Endothelial cell of hepatic sinusoid (primary cell): Measurements from ENCODE around the gene ZNF668.
"Not testable (repeated sequence)": the region's sequence is repeated elsewhere in the genome, so short reads cannot be mapped to it uniquely, and the experiment has no call there.

ENCODE experiments used
- in situ Hi-C: cut with HindIII; loops from 2 replicates; pipeline ENCODE4 v1.10.0; 2017; ENCODE audit warnings: low sequenced_read_pairs

ZNF668 gene

DNA sequence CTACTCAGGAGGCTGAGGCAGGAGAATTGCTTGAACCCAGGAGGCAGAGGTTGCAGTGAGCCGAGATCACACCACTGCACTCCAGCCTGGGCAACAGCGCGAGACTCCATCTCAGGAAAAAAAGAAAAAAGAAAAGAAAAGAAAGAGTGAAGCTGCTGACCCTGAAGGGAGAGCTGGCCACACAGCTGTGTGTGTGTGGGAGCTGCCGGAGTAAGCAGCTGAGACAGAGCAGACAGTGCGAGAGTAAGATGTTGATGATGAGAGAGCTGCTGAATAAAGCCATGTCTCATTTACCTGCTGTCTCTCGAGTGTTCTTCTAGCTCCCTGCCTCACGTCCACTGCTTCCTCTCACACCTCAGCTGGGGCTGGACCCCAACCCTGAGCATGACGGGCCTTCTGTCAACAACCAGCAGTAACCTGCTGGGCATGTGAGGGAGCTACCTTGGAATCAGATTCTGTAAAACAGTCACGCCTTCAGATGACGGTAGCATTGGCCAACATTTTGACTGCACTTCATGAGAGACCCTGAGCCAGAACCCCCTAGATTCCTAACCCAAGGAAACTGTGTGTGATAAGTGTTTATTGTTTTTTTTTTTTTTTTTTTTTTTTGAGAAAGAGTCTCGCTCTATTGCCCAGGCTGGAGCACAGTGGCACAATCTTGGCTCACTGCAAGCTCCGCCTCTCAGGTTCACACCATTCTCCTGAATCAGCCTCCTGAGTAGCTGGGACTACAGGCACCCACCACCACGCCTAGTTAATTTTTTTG lies 27.0 kb upstream of the ZNF668 start:
- in situ Hi-C loops = not testable (repeated sequence)

GRCh38 chr16:31099860-31100638 lies 26.0 kb upstream of the ZNF668 start:
- in situ Hi-C loops = no loop called here

- in situ Hi-C loops = no loop called here
These were observed 20.5 kb upstream of the ZNF668 start, which contains the start of gene VKORC1 for GRCh38 chr16:31094424-31095120. Gene VKORC1, minus strand, starts transcription at chr16:31094797. Its CDS starts 68 bp downstream, at chr16:31094729.

GRCh38 chr16:31094088-31094423 lies 20.0 kb upstream of the ZNF668 start:
- in situ Hi-C loops = no loop called here

DNA sequence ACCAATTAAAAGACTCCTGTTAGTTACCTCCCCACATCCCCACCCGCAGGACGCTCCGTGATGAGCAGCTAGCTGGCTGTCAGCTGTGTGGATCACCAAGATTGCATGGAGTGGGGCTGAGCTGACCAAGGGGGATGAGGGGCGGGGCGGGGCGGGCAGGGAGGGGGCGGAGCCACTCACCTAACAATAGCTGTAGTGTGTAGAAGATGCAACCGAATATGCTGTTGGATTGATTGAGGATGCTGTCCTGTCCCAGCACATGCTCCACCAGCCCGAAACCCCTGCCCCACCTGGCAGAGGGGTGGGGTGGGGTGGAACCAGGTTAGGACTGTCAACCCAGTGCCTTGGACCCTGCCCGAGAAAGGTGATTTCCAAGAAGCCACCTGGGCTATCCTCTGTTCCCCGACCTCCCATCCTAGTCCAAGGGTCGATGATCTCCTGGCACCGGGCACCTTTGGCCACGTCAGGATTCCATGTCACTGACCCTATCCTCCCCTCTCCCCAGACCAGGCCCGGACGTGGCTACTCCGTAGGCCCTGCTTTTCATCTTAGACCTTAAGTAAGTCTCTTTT lies 19.2 kb upstream of the ZNF668 start:
- in situ Hi-C loops = no loop called here

- in situ Hi-C loops = no loop called here
These were observed 18.3 kb upstream of the ZNF668 start for GRCh38 chr16:31092330-31092729.

GRCh38 chr16:31090540-31090939 lies 16.5 kb upstream of the ZNF668 start:
- in situ Hi-C loops = no loop called here

GRCh38 chr16:31089199-31089598 lies 15.2 kb upstream of the ZNF668 start:
- in situ Hi-C loops = no loop called here

DNA sequence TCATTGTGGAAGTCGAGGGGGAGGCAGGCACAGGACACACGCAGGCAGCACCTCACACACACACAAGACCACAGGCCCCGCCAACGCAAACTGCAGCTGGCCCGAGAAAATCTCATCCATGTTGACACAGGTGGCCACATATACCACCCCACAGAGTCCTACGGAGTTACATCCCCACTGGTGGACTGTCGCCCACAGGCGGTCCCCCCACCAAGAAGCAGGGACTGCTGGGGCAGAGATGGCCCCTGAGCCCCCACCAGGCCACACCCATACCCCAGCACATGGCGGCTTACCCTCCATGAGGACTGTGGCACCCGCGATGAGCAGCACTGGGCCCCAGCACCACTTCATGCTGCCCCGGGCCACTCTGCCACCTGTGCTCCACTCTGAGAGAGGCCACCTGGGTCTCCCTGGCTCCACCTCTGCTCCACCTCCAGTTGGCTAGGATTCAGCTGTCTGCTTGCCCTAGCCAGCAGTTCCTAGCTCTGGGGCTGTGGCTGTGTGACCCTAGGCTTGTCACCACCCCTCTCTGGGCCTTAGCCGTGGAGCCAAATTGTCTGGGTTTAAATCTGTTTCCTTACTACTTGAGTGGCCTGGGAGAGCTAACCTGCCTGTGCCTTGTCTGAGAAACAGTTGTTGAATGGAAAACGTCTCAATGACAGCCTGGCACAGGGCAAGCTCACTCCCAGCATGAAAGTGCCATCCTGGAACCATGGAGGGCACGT lies 14.6 kb upstream of the ZNF668 start, which contains the start of gene PRSS53:
Gene PRSS53 (minus strand): TSS at position 485 of the 725 bp plus-strand sequence. CDS start 134 bp downstream, at position 351.
- in situ Hi-C loops = no loop called here

- in situ Hi-C loops = no loop called here
These were observed 13.9 kb upstream of the ZNF668 start for GRCh38 chr16:31087971-31088370.

- in situ Hi-C loops = no loop called here
These were observed 13.4 kb upstream of the ZNF668 start for GRCh38 chr16:31087481-31087880.

DNA sequence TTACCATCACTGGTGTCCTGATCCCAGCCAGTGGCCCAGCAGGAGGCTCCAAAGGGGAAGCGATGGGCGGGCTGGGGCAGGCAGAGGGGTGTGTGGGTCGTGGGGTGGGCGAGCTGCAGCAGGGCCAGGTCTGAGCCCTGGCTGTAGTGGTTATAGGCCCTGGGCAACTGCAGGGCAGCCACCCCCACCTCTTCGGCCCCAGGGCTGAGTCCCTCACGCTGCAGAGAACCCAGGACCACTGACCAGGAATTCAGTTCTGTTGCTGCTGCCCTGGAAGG lies 12.5 kb upstream of the ZNF668 start:
- in situ Hi-C loops = no loop called here

DNA sequence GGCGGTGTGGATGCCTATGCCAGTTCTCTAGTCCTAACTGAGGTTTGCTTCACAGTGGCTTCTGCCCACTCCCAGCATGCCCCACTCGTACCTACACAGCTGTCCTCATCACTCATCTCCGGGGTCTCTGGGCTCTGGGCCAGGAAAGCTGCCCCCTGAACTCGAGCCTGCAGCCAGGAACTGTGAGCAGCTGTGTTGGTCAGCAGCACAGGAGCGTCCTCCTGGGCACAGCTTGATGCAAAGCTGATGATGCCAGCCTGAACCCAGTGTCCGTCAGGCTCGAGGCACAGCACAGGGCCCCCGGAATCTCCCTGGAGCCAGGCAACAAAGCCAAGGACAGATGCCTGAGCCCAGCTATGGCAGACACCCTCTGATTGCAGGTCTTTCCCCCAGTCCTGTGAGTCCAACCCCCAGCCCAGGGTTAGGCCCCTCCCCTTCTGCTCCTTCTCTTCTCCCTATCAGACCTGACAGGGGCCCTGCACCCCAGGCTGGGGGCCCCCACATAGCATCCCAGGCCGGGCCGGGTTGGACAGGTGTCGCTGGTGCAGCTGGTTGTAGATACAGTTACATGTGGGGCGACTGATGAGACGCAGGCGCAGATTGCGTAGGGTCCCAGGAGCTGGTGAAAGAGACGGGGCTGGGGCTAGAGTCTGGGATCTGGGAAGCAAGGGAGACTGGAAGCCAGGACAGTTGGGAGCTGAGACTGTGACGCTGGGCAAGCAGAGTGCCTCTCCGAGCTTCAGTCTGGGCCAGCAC lies 12.0 kb upstream of the ZNF668 start:
- in situ Hi-C loops = no loop called here

DNA sequence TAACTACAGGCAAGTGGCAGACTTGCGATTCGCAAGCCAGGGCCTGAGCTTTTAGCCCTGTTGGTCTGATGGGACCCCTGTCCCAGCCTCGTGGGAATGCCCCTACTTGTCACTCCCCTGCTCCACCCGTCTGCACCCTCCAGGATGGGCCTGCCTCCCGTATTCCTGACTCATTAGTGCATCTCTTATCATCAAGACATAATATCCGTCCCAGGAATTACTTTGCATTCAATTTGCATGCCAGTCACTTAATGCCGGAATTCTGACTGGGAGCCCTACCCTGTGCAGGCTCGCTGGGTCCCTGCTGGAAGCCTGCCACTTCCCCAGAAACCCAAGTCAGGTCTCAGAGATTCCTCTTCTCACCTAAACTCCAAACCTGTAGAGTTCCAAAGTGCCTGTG lies 11.4 kb upstream of the ZNF668 start:
- in situ Hi-C loops = no loop called here

GRCh38 chr16:31084584-31085302 lies 10.7 kb upstream of the ZNF668 start:
- in situ Hi-C loops = no loop called here

GRCh38 chr16:31083981-31084380 lies 9.9 kb upstream of the ZNF668 start:
- in situ Hi-C loops = no loop called here

GRCh38 chr16:31083556-31083955 lies 9.5 kb upstream of the ZNF668 start:
- in situ Hi-C loops = no loop called here

DNA sequence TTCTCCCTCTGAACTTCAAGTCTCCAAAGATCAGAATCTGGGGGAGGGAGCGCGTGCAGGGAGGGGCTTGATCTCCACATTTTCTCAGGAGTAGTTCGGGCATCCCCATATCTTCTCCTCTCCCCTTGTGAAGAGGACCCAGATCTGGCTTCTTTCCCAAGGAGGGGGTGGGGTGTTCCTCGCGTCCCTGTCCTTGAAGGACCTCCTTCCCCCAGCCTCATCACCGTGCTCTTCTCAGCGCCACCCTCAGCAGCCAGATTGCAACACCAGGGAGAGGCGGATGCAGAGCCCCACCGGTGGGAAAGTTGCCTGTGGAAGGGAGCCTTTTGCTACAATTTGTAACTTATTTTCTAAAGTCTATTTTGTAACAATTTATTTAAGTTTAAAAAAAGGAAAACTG lies 9.0 kb upstream of the ZNF668 start:
- in situ Hi-C loops = no loop called here

- in situ Hi-C loops = no loop called here
These were observed 8.5 kb upstream of the ZNF668 start for GRCh38 chr16:31082368-31083045.
